GM12878 (cell line): ENCODE results near the gene PHRF1. TPM values are rescaled to one million over a fixed set of nuclear protein-coding genes. Genes with fewer than 3 reads are reported as not detected.

Experiments used
- ATAC-seq: fragments of 200-7000 bp; cut with Tn5 transposase; 3 replicates; pipeline ENCODE4 v1.9.1; 2020; ENCODE audit warnings: mild to moderate bottlenecking, moderate library complexity
- BruUV-seq: library from RNA; stranded (reverse); fragments of 400-500 nt; replicated peaks from 2 replicates; lab custom pipeline; 2021; lab: Mats Ljungman, UMichigan
- CTCF ChIA-PET: fragments of 300-600 bp; sonication (Branson Sonifier 250); formaldehyde crosslinking; extraction: SDS; loops from one replicate; lab custom pipeline; 2021; ENCODE audit warnings: inconsistent platforms; lab: Yijun Ruan, JAX
- POLR2A ChIA-PET: fragments of 350-600 bp; formaldehyde crosslinking; extraction: SDS; loops from one replicate; lab custom pipeline; 2021; ENCODE audit warnings: inconsistent platforms; lab: Charles Lee
- RAD21 ChIA-PET: fragments of 300-600 bp; sonication (Branson Sonifier 250); formaldehyde crosslinking; loops from one replicate; lab custom pipeline; 2023; ENCODE audit warnings: antibody characterized with exemption; ENCODE audit not compliant: unreplicated experiment; lab: Charles Lee
- SMC1A ChIA-PET: fragments of 300-600 bp; sonication (Branson Sonifier 250); formaldehyde crosslinking; loops from one replicate; lab custom pipeline; 2023; ENCODE audit not compliant: unreplicated experiment, uncharacterized antibody; lab: Charles Lee
- DNase-seq: peaks from one replicate; pipeline ENCODE4 v3.0.0-alpha.2; 2011; ENCODE audit warnings: low read depth, low spot score
- FAIRE-seq: peaks from 3 replicates; lab custom pipeline; 2011; peaks lifted over from hg19 to GRCh38; lab: Jason Lieb, UNC
- H2AFZ ChIP-seq: 2 replicates; pipeline ENCODE4 v1.6.0; 2011; ENCODE audit warnings: low read depth, low read length, control low read depth; ENCODE audit not compliant: control insufficient read depth
- H3K27ac ChIP-seq: 2 replicates; pipeline ENCODE4 v1.5.1; 2011; ENCODE audit warnings: control low read depth; ENCODE audit not compliant: control insufficient read depth, insufficient read depth
- H3K27me3 ChIP-seq, 2 experiments: replicated peaks in 1 of 2; 2 replicates each; pipeline versions ENCODE4 v1.6.0 to v1.6.1; 2011; ENCODE audit warnings: low read length in 1 of 2; ENCODE audit not compliant: control insufficient read depth in 2 of 2, insufficient read depth in 2 of 2
- H3K36me3 ChIP-seq, 2 experiments: 2 replicates each; pipeline ENCODE4 v1.5.1; 2011; ENCODE audit warnings: low read length in 1 of 2; ENCODE audit not compliant: control insufficient read depth in 2 of 2, insufficient read depth in 2 of 2
- H3K4me1 ChIP-seq: 2 replicates; pipeline ENCODE4 v1.6.1; 2011; ENCODE audit warnings: mild to moderate bottlenecking, low read length, moderate library complexity, mixed read lengths; ENCODE audit not compliant: control insufficient read depth, insufficient read depth
- H3K4me2 ChIP-seq: 2 replicates; pipeline ENCODE4 v1.6.0; 2011; ENCODE audit warnings: control low read depth; ENCODE audit not compliant: control insufficient read depth, insufficient read depth
- H3K4me3 ChIP-seq: fragments of 200-600 bp; sonication (generic); 2 replicates; pipeline ENCODE4 v1.5.1; 2016
- H3K79me2 ChIP-seq: 2 replicates; pipeline ENCODE4 v1.6.0; 2011; ENCODE audit warnings: low read length; ENCODE audit not compliant: control insufficient read depth, insufficient read depth
- H3K9ac ChIP-seq: 2 replicates; pipeline ENCODE4 v1.8.0; 2011; ENCODE audit warnings: low read length, control low read depth, mixed read lengths; ENCODE audit not compliant: control insufficient read depth, insufficient read depth
- H3K9me3 ChIP-seq: replicated peaks from 3 replicates; pipeline ENCODE4 v1.5.1; 2011; ENCODE audit warnings: mild to moderate bottlenecking, low read length; ENCODE audit not compliant: control insufficient read depth, insufficient read depth
- H4K20me1 ChIP-seq: 2 replicates; pipeline ENCODE4 v1.6.0; 2011; ENCODE audit not compliant: control insufficient read depth, insufficient read depth
- ATF3 ChIP-seq: IDR thresholded peaks from 2 replicates; pipeline ENCODE4 v1.6.1; 2011; ENCODE audit warnings: low read depth, mild to moderate bottlenecking, low read length, moderate library complexity, borderline replicate concordance; ENCODE audit errors: extremely low read depth
- BACH1 ChIP-seq: fragments of 450-650 bp; IDR thresholded peaks from 2 replicates; pipeline ENCODE4 v1.6.1; 2017; ENCODE audit warnings: mild to moderate bottlenecking, borderline replicate concordance
- KAT2A ChIP-seq: conservative IDR thresholded peaks from 2 replicates; pipeline ENCODE4 v1.6.1; 2011; ENCODE audit warnings: low read depth, low read length; ENCODE audit not compliant: control insufficient read depth
- MTA3 ChIP-seq: IDR thresholded peaks from 2 replicates; pipeline ENCODE4 v1.6.1; 2012; ENCODE audit warnings: low read length, inconsistent platforms, borderline replicate concordance
- NR2C1 ChIP-seq: fragments of 450-650 bp; IDR thresholded peaks from 2 replicates; pipeline ENCODE4 v1.6.1; 2017; ENCODE audit warnings: antibody characterized with exemption, mild to moderate bottlenecking, moderate library complexity
- PBX3 ChIP-seq: IDR thresholded peaks from 2 replicates; pipeline ENCODE4 v1.6.1; 2011; ENCODE audit warnings: mild to moderate bottlenecking, low read depth, low read length, moderate library complexity; ENCODE audit not compliant: insufficient replicate concordance
- REST ChIP-seq: IDR thresholded peaks from 2 replicates; pipeline ENCODE4 v1.6.1; 2012; ENCODE audit warnings: mild to moderate bottlenecking, low read depth, low read length
- RUNX3 ChIP-seq: IDR thresholded peaks from 2 replicates; pipeline ENCODE4 v1.6.1; 2012; ENCODE audit warnings: low read length, inconsistent platforms
- SIX5 ChIP-seq: IDR thresholded peaks from 2 replicates; pipeline ENCODE4 v1.6.1; 2011; ENCODE audit warnings: mild to moderate bottlenecking, low read depth, low read length, moderate library complexity; ENCODE audit not compliant: severe bottlenecking
- SREBF1 ChIP-seq: IDR thresholded peaks from 2 replicates; pipeline ENCODE4 v1.6.1; 2012; ENCODE audit warnings: mild to moderate bottlenecking, low read length
- ZNF217 ChIP-seq: fragments of 450-650 bp; IDR thresholded peaks from 2 replicates; pipeline ENCODE4 v1.6.1; 2017; ENCODE audit warnings: antibody characterized with exemption, mild to moderate bottlenecking
- ZNF384 ChIP-seq: IDR thresholded peaks from 2 replicates; pipeline ENCODE4 v1.6.1; 2012; ENCODE audit warnings: low read depth, mild to moderate bottlenecking, low read length, improper control_type of control experiment, borderline replicate concordance
- WGBS: methylation state at CpG from one replicate; pipeline ENCODE4 v1.1.6; 2016; ENCODE audit warnings: low lambda C conversion rate; ENCODE audit not compliant: insufficient replicate concordance, insufficient coverage; ENCODE audit errors: missing lambda C conversion rate; 5-methylcytosine and 5-hydroxymethylcytosine counted together
- in situ Hi-C: fragments of 300-500 bp; cut with MboI; formaldehyde crosslinking; loops from 9 replicates; pipeline ENCODE4 v1.14.3; 2018; ENCODE audit warnings: mixed read lengths
- intact Hi-C: fragments of 100-400 bp; cut with micrococcal nuclease; formaldehyde crosslinking; loops from one replicate; pipeline ENCODE4 v1.14.2; 2022; ENCODE audit not compliant: unreplicated experiment
- polyA plus RNA-seq, 11 experiments: library from polyadenylated mRNA; depleted of rRNA in 4 of 11; unstranded in 6 of 11; stranded (reverse) in 5 of 11; fragments of >200 nt; fragmentation: Nextera tagmentation in 4 of 11; fragmentation: Illumina TruSeq in 1 of 11; extraction: Ambion mirVana in 4 of 11; extraction: Trizol in 1 of 11; gene quantifications; 1 replicate in 1 of 11; 2 replicates in 10 of 11; pipeline versions ENCODE4 v1.2.1 to v1.2.3, GENCODE V29; 2011 to 2016; ENCODE audit warnings: inconsistent platforms in 2 of 11, missing spikeins in 2 of 11, low read depth in 1 of 11
- total RNA-seq, 4 experiments: library from RNA; depleted of rRNA in 3 of 4; stranded (reverse); fragments of >200 nt in 3 of 4; fragmentation: Illumina TruSeq in 1 of 4; extraction: Trizol in 1 of 4; gene quantifications; 2 replicates each; pipeline versions ENCODE4 v1.2.1 to v1.2.3, GENCODE V29; 2013 to 2021

Gene PHRF1
- total and polyA plus RNA-seq, 10 of the 15 experiments (the other 5 are each of a cell fraction or from before 2014, with no cell fraction given) = 0.13 to 43.5 (median 15.1) TPM

DNA sequence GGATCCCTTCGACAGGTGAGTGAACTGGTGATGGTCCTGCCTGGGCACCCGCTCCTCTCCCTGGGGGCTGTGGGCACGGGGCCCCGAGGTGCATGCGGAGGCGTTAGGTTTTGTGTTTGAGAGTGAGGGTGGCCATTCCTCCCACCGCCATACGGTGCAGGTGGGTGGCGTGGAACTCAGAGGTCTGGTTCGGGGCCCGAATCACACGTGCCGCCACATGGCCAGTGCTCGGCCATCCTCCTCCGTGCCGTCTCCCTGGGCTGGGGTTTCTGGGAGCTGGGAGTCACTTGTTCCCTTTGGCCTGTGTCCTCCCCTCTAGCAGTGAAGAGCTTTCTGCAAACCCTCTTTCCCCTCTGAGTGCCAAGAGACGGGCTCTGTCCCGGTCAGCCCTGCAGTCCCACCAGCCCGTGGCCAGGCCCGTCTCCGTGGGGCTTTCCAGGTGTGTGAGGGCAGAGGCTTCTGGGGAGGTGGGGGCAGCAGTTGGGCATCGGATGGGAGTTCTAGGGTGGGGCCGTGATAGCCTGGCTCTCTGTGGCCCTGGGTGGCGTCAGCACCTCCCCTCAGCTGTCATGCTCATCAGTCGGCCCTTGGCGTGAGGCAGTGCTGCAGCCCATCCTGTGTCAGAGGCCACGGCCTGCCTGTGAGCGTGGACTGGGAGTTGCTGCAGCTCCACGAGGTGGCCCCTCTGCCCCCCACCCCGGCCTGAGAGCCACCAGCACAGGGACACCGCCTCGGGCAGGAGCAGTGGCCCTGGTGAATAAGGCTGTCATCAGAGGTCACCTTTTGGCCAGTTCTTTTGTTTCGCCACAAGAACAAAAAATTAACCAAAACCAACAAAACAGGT lies 29.2 kb downstream of the PHRF1 start:
- Histone ChIP-seq H2AFZ (no peak overlapping the region), H3K27me3 (no peaks in the 10 kb centered on the region), H3K4me3 (no peak overlapping the region), H3K4me1 (no peaks in the 10 kb centered on the region), H3K9ac (no peak overlapping the region), H4K20me1 (no peaks in the 10 kb centered on the region; the same call in 1 of the 2 replicates)
- FAIRE-seq = no peak
- in situ Hi-C loops (no loop called here), intact Hi-C loops (no loop called here)
- ATAC-seq = no peak
- SMC1A ChIA-PET = no interaction called here
- DNase-seq = no peak
- CTCF ChIA-PET = no interaction called here
- POLR2A ChIA-PET = no interaction called here
- RAD21 ChIA-PET = no interaction called here
- WGBS = 92% methylated on average over 33 of the region's 33 CpGs
- BruUV-seq = no TSS peak
- TF ChIP-seq SREBF1 (no peak), MTA3 (no peak), NR2C1 (no peak), ZNF384 (no peak), ZNF217 (no peak), REST (no peak), PBX3 (no peak), BACH1 (no peak), KAT2A (no peak), ATF3 (no peak), RUNX3 (no peak), SIX5 (no peak)
- TF ChIP-seq, all 136 proteins: peak for 0
- no peak overlapping the region for H3K27ac ChIP-seq
- H3K4me2 ChIP-seq = no peak overlapping the region
- no peaks in the 10 kb centered on the region for H3K79me2 ChIP-seq
- no peaks in the 10 kb centered on the region for H3K9me3 ChIP-seq
- H3K36me3 ChIP-seq = peaks cover 14 to 63% of the 10 kb centered on the region in 2 experiments; a peak in 3 of 4 replicates
